ENCODE data around the gene PSIP1. TPM values are rescaled to one million over a fixed set of nuclear protein-coding genes. Genes with fewer than 3 reads are reported as not detected.

The PSIP1 gene
- total and polyA plus RNA-seq, 9 of the 15 experiments (the other 6 are each of a cell fraction or from before 2014, with no cell fraction given) = 18.8 to 119 (median 59.9) TPM

DNA sequence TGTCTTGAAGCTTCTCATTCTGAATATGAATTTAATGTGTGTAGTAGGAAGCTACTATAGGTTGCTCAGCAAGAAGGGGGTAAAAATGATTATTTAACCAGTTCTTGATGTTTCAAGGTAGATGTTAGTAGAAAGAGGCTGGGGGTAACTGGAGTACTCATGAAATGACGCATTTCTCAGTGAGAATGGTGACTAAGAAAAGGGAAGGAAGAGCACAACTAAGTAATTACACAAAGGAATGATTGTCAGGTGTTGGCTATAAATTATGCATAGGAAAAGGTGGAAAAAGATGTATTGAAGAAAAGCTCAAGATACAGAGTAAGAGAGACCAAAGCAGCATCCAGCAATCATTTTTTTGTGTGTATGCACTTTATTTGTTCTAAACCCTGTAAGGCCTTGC lies 1.4 kb upstream of the PSIP1 start:
- 33% methylated on average over 1 of the region's 1 CpG for WGBS (ENCODE audit: insufficient coverage, low coverage, missing lambda C conversion rate)
- peak overlapping the region; percentile 98 for H3K27ac ChIP-seq (ENCODE audit: extremely low read depth, low read depth, low read length)

DNA sequence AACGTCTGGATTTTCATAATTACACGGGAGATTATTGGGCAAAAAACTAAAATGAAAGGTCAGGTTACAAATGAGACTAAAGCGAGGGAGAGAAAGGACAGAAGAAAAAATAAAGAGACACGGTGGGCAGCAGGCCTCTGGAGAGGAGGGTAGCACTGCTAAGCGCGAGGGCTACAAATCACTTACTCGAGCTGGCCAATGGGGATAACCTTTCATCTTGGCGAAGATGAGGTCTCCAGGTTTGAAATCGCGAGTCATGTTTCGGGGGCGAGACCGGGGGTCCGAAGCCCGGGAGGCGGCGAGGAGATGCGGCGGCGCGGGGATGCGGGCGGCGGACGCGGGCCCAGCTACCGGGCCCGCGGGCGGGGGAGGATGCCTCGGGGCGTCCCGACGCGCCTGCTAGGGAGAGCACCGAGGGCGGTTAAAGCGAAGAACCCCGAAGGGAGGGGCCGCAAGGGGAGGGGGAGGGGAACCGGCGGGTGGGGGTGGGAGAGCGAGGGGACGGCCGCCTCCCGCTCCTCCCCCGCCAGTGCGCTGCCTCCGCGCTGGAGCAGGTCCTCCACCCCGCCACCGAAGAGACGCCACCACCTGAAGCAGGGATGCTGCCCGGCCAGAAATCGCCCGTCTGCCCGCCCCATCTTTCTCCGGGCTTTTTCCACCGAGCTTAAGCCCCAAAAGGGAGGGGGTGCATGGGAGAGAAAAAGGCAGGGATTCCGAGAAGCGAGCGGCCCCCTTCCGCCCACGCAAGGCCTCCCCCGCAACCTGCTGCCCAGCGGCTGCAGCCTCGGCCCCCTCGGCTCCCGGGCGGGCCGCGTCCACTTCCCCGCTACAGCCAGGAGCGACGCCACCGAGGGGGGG lies 610 bp downstream of the PSIP1 start:
- in situ Hi-C loops (cut with MboI) = no loop called here
- intact Hi-C loops (cut with micrococcal nuclease) = loop anchor here (5.0 kb wide), 1 partner anchor 42 kb away; the partner anchor contains the start of gene CCDC171
- Histone ChIP-seq H3K4me3 (peak overlapping the region; percentile 81), H3K9ac (ENCODE audit: insufficient read depth in 1 of 2, low read depth in 2 of 2, low read length in 2 of 2) (peak overlapping the region; percentile 89 to 95), H2AFZ (ENCODE audit: low read depth, low read length) (peak overlapping the region; percentile 98), H3K79me2 (ENCODE audit: control insufficient read depth, insufficient read depth, low read length) (peaks cover 50% of the 10 kb centered on the region), H3K36me3 (ENCODE audit: control insufficient read depth, insufficient read depth, low read length) (peaks cover 40% of the 10 kb centered on the region), H3K9me3 (replicated peaks; ENCODE audit: control insufficient read depth, insufficient read depth, low read depth, low read length) (no peaks in the 10 kb centered on the region), H3K4me2 (ENCODE audit: insufficient read depth, low read length) (peak overlapping the region; percentile 83), H3K27ac (ENCODE audit: extremely low read depth, low read depth, low read length) (peak overlapping the region; percentile 98), H4K20me1 (replicated peaks; ENCODE audit: control insufficient read depth, insufficient read depth, low read length) (no peaks in the 10 kb centered on the region), H3K27me3 (ENCODE audit: control insufficient read depth in 2 of 2, insufficient read depth in 2 of 2, low read length in 2 of 2) (no peaks in the 10 kb centered on the region), H3K4me1 (replicated peaks in 1 of 2; ENCODE audit: control insufficient read depth in 2 of 2, insufficient read depth in 2 of 2, low read length in 2 of 2) (peaks cover 3 to 7% of the 10 kb centered on the region in 2 experiments; a peak in 2 of 5 replicates), H3K9me1 (ENCODE audit: control insufficient read depth, insufficient read depth, low read length) (no peaks in the 10 kb centered on the region)
- WGBS (ENCODE audit: insufficient coverage, low coverage, missing lambda C conversion rate) = 0% methylated on average over 5 of the region's 76 CpGs
- DNase-seq (ENCODE audit: extremely low read depth in 1 of 4, low spot score in 3 of 4) (peak; percentile 58 to 71 (median 68)), ATAC-seq (peak; percentile 73), FAIRE-seq (no peak)
- POLR2A ChIA-PET = interaction anchor here (0.8 to 3.4 kb wide), 2 partner anchors 9 to 113 kb away, joined by 3 to 10 read pairs; no protein-coding TSS in a partner anchor
- no TSS peak for BruUV-seq (replicated peaks)
- CTCF ChIA-PET (ENCODE audit: low intra/inter-chr PET ratio) = no interaction called here

More for the DNA sequence above, 1.4 kb upstream of the PSIP1 start:
- Histone ChIP-seq H3K9ac (ENCODE audit: insufficient read depth in 1 of 2, low read depth in 2 of 2, low read length in 2 of 2) (peak overlapping the region in 1 of 2 experiments; percentile 44; a peak in 1 of 4 replicates), H3K4me3 (no peak overlapping the region), H2AFZ (ENCODE audit: low read depth, low read length) (peak overlapping the region; percentile 98), H3K9me1 (ENCODE audit: control insufficient read depth, insufficient read depth, low read length) (no peaks in the 10 kb centered on the region), H4K20me1 (replicated peaks; ENCODE audit: control insufficient read depth, insufficient read depth, low read length) (no peaks in the 10 kb centered on the region), H3K79me2 (ENCODE audit: control insufficient read depth, insufficient read depth, low read length) (peaks cover 34% of the 10 kb centered on the region), H3K36me3 (ENCODE audit: control insufficient read depth, insufficient read depth, low read length) (peaks cover 21% of the 10 kb centered on the region), H3K4me1 (replicated peaks in 1 of 2; ENCODE audit: control insufficient read depth in 2 of 2, insufficient read depth in 2 of 2, low read length in 2 of 2) (peaks cover 3 to 7% of the 10 kb centered on the region in 2 experiments; a peak in 2 of 5 replicates), H3K27me3 (ENCODE audit: control insufficient read depth in 2 of 2, insufficient read depth in 2 of 2, low read length in 2 of 2) (no peaks in the 10 kb centered on the region), H3K4me2 (ENCODE audit: insufficient read depth, low read length) (peak overlapping the region; percentile 53; the same call in 1 of the 2 replicates), H3K9me3 (replicated peaks; ENCODE audit: control insufficient read depth, insufficient read depth, low read depth, low read length) (no peaks in the 10 kb centered on the region)
- FAIRE-seq (no peak), ATAC-seq (no peak), DNase-seq (ENCODE audit: extremely low read depth in 1 of 4, low spot score in 3 of 4) (no peak)
- ChIA-PET POLR2A (interaction anchor here (3.4 kb wide), 1 partner anchor 11 kb away, joined by 10 read pairs; no protein-coding TSS in a partner anchor), CTCF (ENCODE audit: low intra/inter-chr PET ratio) (no interaction called here)
- no TSS peak for BruUV-seq (replicated peaks)
- intact Hi-C loops (cut with micrococcal nuclease) (loop anchor here (5.0 kb wide), 1 partner anchor 40 kb away; the partner anchor contains the start of gene CCDC171), in situ Hi-C loops (cut with MboI) (no loop called here)
- TF ChIP-seq C11orf30 (IDR thresholded peaks at IDR 0.05; ENCODE audit: low read depth) (no peak), DNMT1 (IDR thresholded peaks at IDR 0.05) (no peak), MEIS2 (IDR thresholded peaks at IDR 0.05; ENCODE audit: partially characterized antibody) (peak; percentile 31), KLF10 (CRISPR knock-in tag; IDR thresholded peaks at IDR 0.05) (no peak), ZKSCAN8 (CRISPR knock-in tag; IDR thresholded peaks at IDR 0.05) (no peak), ETV1 (tag; conservative IDR thresholded peaks at IDR 0.05; ENCODE audit: low read depth) (no peak), FOSL1 (tag; conservative IDR thresholded peaks at IDR 0.05) (no peak)

Data from K562 (cell line).